HEK293 (cell line): Measurements from ENCODE around the gene PDZD2.

Source experiments
- CTCF ChIA-PET: fragments of 350-600 bp; formaldehyde crosslinking; extraction: SDS; loops from one replicate; lab custom pipeline; 2021; ENCODE audit warnings: antibody characterized with exemption; lab: Yijun Ruan, JAX
- POLR2A ChIA-PET: fragments of 300-600 bp; formaldehyde crosslinking; extraction: SDS; loops from one replicate; lab custom pipeline; 2020; ENCODE audit warnings: antibody characterized with exemption, inconsistent platforms; lab: Yijun Ruan, JAX
- H3K27ac ChIP-seq: fragments of 200-500 bp; sonication (Bioruptor generic); 2 replicates; pipeline ENCODE4 v1.5.1; 2014; ENCODE audit warnings: low read depth, low read length, control low read depth, inconsistent platforms; ENCODE audit errors: extremely low read depth
- H3K36me3 ChIP-seq, 2 experiments: fragments of 200-500 bp in 1 of 2; sonication (Bioruptor generic) in 1 of 2; 1 replicate in 1 of 2; 2 replicates in 1 of 2; pipeline ENCODE4 v1.5.1; 2014 to 2017; ENCODE audit warnings: inconsistent platforms in 2 of 2, low read length in 2 of 2; ENCODE audit not compliant: control insufficient read depth in 2 of 2, insufficient read depth in 1 of 2
- H3K4me1 ChIP-seq: fragments of 200-500 bp; sonication (Bioruptor generic); 2 replicates; pipeline ENCODE4 v1.5.1; 2014; ENCODE audit warnings: mild to moderate bottlenecking, low read length, inconsistent platforms; ENCODE audit not compliant: control insufficient read depth, insufficient read depth
- H3K4me3 ChIP-seq: 2 replicates; pipeline ENCODE4 v1.5.1; 2011; ENCODE audit warnings: low read depth, mild to moderate bottlenecking, control low read depth, low read length, moderate library complexity
- H3K9me3 ChIP-seq: fragments of 200-500 bp; sonication (Bioruptor generic); 2 replicates; pipeline ENCODE4 v1.5.1; 2014; ENCODE audit warnings: low read depth, low read length, inconsistent platforms; ENCODE audit not compliant: control insufficient read depth, insufficient read depth
- BCL11A ChIP-seq: fragments of 450-650 bp; formaldehyde crosslinking; IDR thresholded peaks from 2 replicates; pipeline ENCODE4 v1.5.1; 2016; ENCODE audit warnings: low read depth, missing biosample characterization, missing genetic modification characterization
- MZF1 ChIP-seq: fragments of 450-650 bp; formaldehyde crosslinking; IDR thresholded peaks from 2 replicates; pipeline ENCODE4 v1.5.1; 2017; ENCODE audit warnings: missing biosample characterization, missing genetic modification characterization, borderline replicate concordance
- OVOL3 ChIP-seq: fragments of 450-650 bp; formaldehyde crosslinking; IDR thresholded peaks from 2 replicates; pipeline ENCODE4 v1.5.1; 2016; ENCODE audit warnings: missing biosample characterization, missing genetic modification characterization
- SP7 ChIP-seq: fragments of 450-650 bp; formaldehyde crosslinking; IDR thresholded peaks from 2 replicates; pipeline ENCODE4 v1.5.1; 2016; ENCODE audit warnings: missing biosample characterization, missing genetic modification characterization
- ZNF157 ChIP-seq: fragments of 450-650 bp; formaldehyde crosslinking; IDR thresholded peaks from 2 replicates; pipeline ENCODE4 v1.5.1; 2016; ENCODE audit warnings: missing biosample characterization, missing genetic modification characterization
- ZNF19 ChIP-seq: fragments of 450-650 bp; formaldehyde crosslinking; IDR thresholded peaks from 2 replicates; pipeline ENCODE4; 2016; ENCODE audit warnings: missing biosample characterization, missing genetic modification characterization, low read depth
- ZNF202 ChIP-seq: fragments of 450-650 bp; formaldehyde crosslinking; IDR thresholded peaks from 2 replicates; pipeline ENCODE4 v1.5.1; 2016; ENCODE audit warnings: missing biosample characterization, missing genetic modification characterization, borderline replicate concordance
- ZNF23 ChIP-seq: fragments of 450-650 bp; formaldehyde crosslinking; IDR thresholded peaks from 2 replicates; pipeline ENCODE4 v1.5.1; 2016; ENCODE audit warnings: missing biosample characterization, missing genetic modification characterization, borderline replicate concordance
- ZNF266 ChIP-seq: fragments of 450-650 bp; formaldehyde crosslinking; IDR thresholded peaks from 2 replicates; pipeline ENCODE4 v1.5.1; 2016; ENCODE audit warnings: missing biosample characterization, missing genetic modification characterization, low read depth
- ZNF280C ChIP-seq: fragments of 450-650 bp; formaldehyde crosslinking; IDR thresholded peaks from 2 replicates; pipeline ENCODE4 v1.5.1; 2016; ENCODE audit warnings: missing biosample characterization, missing genetic modification characterization
- ZNF292 ChIP-seq: fragments of 450-650 bp; formaldehyde crosslinking; IDR thresholded peaks from 2 replicates; pipeline ENCODE4 v1.5.1; 2016; ENCODE audit warnings: low read depth, missing biosample characterization, missing genetic modification characterization, borderline replicate concordance
- ZNF335 ChIP-seq: fragments of 450-650 bp; formaldehyde crosslinking; conservative IDR thresholded peaks from 2 replicates; pipeline ENCODE4 v1.5.1; 2016; ENCODE audit warnings: missing biosample characterization, missing genetic modification characterization
- ZNF391 ChIP-seq: fragments of 450-650 bp; formaldehyde crosslinking; IDR thresholded peaks from 2 replicates; pipeline ENCODE4 v1.5.1; 2016; ENCODE audit warnings: low read depth, missing biosample characterization, missing genetic modification characterization, borderline replicate concordance
- ZNF76 ChIP-seq: fragments of 450-650 bp; formaldehyde crosslinking; IDR thresholded peaks from 2 replicates; pipeline ENCODE4; 2016; ENCODE audit warnings: low read depth, missing biosample characterization, missing genetic modification characterization, borderline replicate concordance
- ZNF791 ChIP-seq: fragments of 450-650 bp; formaldehyde crosslinking; IDR thresholded peaks from 2 replicates; pipeline ENCODE4 v1.5.1; 2016; ENCODE audit warnings: missing biosample characterization, missing genetic modification characterization
- TF ChIP-seq, protein P1 (sequence below): fragments of 450-650 bp; formaldehyde crosslinking; IDR thresholded peaks from 2 replicates; pipeline ENCODE4 v1.5.1; 2016; ENCODE audit warnings: missing biosample characterization, missing genetic modification characterization, low read depth
- TF ChIP-seq, protein P2 (sequence below): fragments of 450-650 bp; formaldehyde crosslinking; IDR thresholded peaks from 2 replicates; pipeline ENCODE4 v1.5.1; 2016; ENCODE audit warnings: missing biosample characterization, missing genetic modification characterization

PDZD2 gene

GRCh38 chr5:32042551-32042961 lies 403.6 kb downstream of the PDZD2 start (continued):
- TF ChIP-seq ZNF280C (tag by site-specific recombination) (no peak), BCL11A (tag by site-specific recombination) (no peak), ZNF391 (tag by site-specific recombination) (no peak), ZNF157 (tag by site-specific recombination) (no peak), ZNF23 (tag by site-specific recombination) (no peak), MZF1 (tag by site-specific recombination) (no peak), ZNF76 (tag by site-specific recombination) (no peak), ZNF266 (no peak)
- TF ChIP-seq, protein P1, sequence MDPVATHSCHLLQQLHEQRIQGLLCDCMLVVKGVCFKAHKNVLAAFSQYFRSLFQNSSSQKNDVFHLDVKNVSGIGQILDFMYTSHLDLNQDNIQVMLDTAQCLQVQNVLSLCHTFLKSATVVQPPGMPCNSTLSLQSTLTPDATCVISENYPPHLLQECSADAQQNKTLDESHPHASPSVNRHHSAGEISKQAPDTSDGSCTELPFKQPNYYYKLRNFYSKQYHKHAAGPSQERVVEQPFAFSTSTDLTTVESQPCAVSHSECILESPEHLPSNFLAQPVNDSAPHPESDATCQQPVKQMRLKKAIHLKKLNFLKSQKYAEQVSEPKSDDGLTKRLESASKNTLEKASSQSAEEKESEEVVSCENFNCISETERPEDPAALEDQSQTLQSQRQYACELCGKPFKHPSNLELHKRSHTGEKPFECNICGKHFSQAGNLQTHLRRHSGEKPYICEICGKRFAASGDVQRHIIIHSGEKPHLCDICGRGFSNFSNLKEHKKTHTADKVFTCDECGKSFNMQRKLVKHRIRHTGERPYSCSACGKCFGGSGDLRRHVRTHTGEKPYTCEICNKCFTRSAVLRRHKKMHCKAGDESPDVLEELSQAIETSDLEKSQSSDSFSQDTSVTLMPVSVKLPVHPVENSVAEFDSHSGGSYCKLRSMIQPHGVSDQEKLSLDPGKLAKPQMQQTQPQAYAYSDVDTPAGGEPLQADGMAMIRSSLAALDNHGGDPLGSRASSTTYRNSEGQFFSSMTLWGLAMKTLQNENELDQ (tag by site-specific recombination) = no peak

DNA sequence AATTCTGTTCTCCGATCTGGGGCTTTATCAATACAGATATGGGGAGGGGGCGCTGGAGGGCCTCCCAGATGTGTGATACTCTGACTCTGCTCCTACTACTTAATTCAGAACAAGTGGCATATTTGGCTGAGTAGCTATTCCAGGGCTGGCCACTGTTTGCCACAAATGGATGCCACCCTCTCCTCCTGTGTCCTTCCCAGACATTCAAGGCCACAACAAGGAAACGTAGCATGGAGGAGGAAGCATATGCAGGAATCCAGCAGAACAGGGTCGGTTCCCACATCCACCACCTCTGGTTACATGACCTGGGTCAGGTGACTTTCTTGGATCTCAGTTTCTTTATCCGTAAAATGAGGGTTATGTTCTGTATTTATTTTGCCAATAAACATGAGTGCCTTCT lies 404.2 kb downstream of the PDZD2 start:
- no peaks in the 10 kb centered on the region for H3K9me3 ChIP-seq
- no peak overlapping the region for H3K4me3 ChIP-seq
- no peaks in the 10 kb centered on the region for H3K4me1 ChIP-seq
- ChIA-PET CTCF (no interaction called here), POLR2A (no interaction called here)
- no peaks in the 10 kb centered on the region; a peak in 1 of 3 replicates for H3K36me3 ChIP-seq
- TF ChIP-seq, protein P2, sequence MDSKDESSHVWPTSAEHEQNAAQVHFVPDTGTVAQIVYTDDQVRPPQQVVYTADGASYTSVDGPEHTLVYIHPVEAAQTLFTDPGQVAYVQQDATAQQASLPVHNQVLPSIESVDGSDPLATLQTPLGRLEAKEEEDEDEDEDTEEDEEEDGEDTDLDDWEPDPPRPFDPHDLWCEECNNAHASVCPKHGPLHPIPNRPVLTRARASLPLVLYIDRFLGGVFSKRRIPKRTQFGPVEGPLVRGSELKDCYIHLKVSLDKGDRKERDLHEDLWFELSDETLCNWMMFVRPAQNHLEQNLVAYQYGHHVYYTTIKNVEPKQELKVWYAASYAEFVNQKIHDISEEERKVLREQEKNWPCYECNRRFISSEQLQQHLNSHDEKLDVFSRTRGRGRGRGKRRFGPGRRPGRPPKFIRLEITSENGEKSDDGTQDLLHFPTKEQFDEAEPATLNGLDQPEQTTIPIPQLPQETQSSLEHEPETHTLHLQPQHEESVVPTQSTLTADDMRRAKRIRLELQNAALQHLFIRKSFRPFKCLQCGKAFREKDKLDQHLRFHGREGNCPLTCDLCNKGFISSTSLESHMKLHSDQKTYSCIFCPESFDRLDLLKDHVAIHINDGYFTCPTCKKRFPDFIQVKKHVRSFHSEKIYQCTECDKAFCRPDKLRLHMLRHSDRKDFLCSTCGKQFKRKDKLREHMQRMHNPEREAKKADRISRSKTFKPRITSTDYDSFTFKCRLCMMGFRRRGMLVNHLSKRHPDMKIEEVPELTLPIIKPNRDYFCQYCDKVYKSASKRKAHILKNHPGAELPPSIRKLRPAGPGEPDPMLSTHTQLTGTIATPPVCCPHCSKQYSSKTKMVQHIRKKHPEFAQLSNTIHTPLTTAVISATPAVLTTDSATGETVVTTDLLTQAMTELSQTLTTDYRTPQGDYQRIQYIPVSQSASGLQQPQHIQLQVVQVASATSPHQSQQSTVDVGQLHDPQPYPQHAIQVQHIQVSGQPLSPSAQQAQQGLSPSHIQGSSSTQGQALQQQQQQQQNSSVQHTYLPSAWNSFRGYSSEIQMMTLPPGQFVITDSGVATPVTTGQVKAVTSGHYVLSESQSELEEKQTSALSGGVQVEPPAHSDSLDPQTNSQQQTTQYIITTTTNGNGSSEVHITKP (tag by site-specific recombination) = no peak
- TF ChIP-seq ZNF791 (tag by site-specific recombination) (no peak), ZNF292 (tag by site-specific recombination) (no peak), ZNF202 (tag by site-specific recombination) (no peak), OVOL3 (no peak), SP7 (no peak), ZNF280C (tag by site-specific recombination) (no peak), ZNF335 (tag by site-specific recombination) (no peak), ZNF19 (tag by site-specific recombination) (no peak)
- no peak overlapping the region for H3K27ac ChIP-seq
